ENCODE data around the gene RBBP9.
A peak's percentile ranks its signal among the peaks of the same experiment; 100 is the strongest.

RBBP9 gene

GRCh38 chr20:18496740-18497592 lies at the start of gene RBBP9:
Gene RBBP9, minus strand, starts transcription at chr20:18497225. Its CDS starts 58 bp downstream, at chr20:18497167.
- TF ChIP-seq, protein P1, sequence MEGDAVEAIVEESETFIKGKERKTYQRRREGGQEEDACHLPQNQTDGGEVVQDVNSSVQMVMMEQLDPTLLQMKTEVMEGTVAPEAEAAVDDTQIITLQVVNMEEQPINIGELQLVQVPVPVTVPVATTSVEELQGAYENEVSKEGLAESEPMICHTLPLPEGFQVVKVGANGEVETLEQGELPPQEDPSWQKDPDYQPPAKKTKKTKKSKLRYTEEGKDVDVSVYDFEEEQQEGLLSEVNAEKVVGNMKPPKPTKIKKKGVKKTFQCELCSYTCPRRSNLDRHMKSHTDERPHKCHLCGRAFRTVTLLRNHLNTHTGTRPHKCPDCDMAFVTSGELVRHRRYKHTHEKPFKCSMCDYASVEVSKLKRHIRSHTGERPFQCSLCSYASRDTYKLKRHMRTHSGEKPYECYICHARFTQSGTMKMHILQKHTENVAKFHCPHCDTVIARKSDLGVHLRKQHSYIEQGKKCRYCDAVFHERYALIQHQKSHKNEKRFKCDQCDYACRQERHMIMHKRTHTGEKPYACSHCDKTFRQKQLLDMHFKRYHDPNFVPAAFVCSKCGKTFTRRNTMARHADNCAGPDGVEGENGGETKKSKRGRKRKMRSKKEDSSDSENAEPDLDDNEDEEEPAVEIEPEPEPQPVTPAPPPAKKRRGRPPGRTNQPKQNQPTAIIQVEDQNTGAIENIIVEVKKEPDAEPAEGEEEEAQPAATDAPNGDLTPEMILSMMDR (IDR thresholded peaks at IDR 0.05; ENCODE audit: low read depth, low read length) = no peak
- in situ Hi-C loops (cut with HindIII; ENCODE audit: low sequenced_read_pairs) = no loop called here
- H3K4me3 ChIP-seq (ENCODE audit: low read depth, low read length) = peak within 1 kb of the TSS; percentile 93
- DNase-seq (ENCODE audit: low read depth, low spot score) = peak; percentile 84

DNA sequence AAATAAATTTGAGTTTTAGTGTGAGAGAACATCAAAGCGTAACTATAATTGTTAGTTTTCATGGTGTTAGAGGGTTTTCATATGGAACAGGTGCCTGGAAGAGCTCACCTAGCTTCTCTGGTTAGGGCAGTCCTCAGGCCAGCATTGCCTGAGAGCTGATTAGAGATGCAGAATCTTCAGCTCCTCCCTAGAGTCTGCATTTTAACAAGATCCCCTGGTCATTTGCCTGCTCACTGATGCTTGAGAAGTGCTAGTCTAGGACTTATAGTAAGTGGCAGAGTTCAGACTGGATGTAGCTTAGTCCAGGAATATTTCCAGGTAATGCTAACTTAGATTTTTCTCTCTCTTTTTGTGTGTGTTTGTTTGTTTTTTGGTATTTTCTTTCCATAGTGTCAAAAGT lies 48.5 kb upstream of the RBBP9 start:
- in situ Hi-C loops (cut with HindIII; ENCODE audit: low sequenced_read_pairs) = no loop called here
- H3K4me3 ChIP-seq (ENCODE audit: low read depth, low read length) = no peak overlapping the region
- no peak for DNase-seq (ENCODE audit: low read depth, low spot score)
- TF ChIP-seq, protein P1 (IDR thresholded peaks at IDR 0.05; ENCODE audit: low read depth, low read length) = no peak

DNA sequence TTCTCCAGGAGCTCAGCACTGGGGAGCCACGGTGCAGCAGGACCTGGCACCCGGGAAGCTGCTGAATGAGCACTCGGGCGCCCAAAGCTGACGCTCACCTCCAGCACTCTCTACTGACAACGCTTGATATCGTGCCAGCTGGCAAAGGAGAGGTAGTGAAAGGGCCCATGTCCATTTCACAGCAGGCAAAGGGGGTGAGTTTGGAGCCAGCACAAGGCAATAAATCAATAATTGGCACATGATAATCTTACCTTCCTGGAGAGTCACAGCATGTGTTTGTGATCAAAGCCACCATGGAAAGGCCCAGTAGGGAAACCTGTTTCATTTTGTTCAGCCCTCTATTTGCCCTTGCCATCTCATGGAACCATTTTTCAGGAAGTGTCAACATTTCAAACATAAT lies 46.9 kb upstream of the RBBP9 start:
- in situ Hi-C loops (cut with HindIII; ENCODE audit: low sequenced_read_pairs) = no loop called here
- no peak overlapping the region for H3K4me3 ChIP-seq (ENCODE audit: low read depth, low read length)
- TF ChIP-seq, protein P1 (IDR thresholded peaks at IDR 0.05; ENCODE audit: low read depth, low read length) = no peak
- no peak for DNase-seq (ENCODE audit: low read depth, low spot score)

DNA sequence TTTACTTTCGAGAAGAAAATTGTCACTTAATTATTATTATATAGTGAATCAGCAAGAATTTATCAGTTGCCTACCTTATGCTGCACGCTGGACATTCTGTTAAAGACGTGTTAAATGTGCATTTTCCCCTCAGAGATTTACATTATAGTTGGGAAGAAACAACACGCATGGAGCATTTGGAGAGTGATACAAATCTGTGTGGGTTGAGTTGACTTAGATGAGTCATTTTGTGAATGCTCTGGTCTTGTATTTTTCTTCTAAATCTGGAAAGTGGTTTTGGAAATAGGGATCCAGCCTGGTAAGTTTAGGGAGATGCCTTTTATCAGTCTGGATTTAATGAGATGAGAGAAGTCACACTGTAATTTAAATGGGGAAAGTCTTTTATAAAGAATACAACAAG lies 46.2 kb upstream of the RBBP9 start:
- DNase-seq (ENCODE audit: low read depth, low spot score) = no peak
- H3K4me3 ChIP-seq (ENCODE audit: low read depth, low read length) = no peak overlapping the region
- in situ Hi-C loops (cut with HindIII; ENCODE audit: low sequenced_read_pairs) = no loop called here
- TF ChIP-seq, protein P1 (IDR thresholded peaks at IDR 0.05; ENCODE audit: low read depth, low read length) = no peak

DNA sequence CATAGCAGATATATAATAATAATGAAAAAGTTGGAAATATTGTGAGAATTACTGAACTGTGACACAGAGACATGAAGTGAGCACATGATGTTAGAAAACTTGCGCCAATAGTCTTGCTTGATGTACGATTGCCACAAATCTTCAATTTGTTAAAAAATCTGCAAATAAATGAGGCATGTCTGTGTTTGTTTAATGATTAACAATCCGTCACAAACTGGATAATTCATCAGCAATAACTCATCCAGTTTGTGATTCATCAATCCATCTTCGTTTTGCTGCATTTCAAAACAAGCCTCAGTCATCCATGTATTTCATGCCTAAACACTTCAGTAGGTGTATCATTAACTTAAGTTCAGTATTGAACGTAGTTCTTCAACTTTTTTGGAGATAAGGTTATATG lies 44.7 kb upstream of the RBBP9 start:
- DNase-seq (ENCODE audit: low read depth, low spot score) = no peak
- H3K4me3 ChIP-seq (ENCODE audit: low read depth, low read length) = no peak overlapping the region
- TF ChIP-seq, protein P1 (IDR thresholded peaks at IDR 0.05; ENCODE audit: low read depth, low read length) = no peak
- in situ Hi-C loops (cut with HindIII; ENCODE audit: low sequenced_read_pairs) = no loop called here

DNA sequence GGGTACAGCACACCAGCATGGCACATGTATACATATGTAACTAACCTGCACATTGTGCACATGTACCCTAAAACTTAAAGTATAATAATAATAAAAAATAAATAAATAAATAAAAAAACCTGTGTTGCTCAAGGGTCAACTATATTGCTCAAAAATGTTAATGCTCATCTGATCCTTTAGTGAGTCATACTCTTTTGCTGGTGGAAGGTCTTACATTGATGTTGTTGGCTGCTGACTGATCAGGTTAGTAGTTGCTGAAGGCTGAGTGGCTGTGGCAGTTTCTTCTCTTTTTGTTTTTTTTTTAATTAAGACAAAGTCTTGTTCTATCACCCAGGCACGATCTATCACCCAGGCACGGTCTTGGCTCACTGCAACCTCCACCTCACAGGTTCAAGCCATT lies 40.6 kb upstream of the RBBP9 start:
- DNase-seq (ENCODE audit: low read depth, low spot score) = no peak
- TF ChIP-seq, protein P1 (IDR thresholded peaks at IDR 0.05; ENCODE audit: low read depth, low read length) = no peak
- H3K4me3 ChIP-seq (ENCODE audit: low read depth, low read length) = no peak overlapping the region
- in situ Hi-C loops (cut with HindIII; ENCODE audit: low sequenced_read_pairs) = no loop called here

Data from astrocyte of the spinal cord (primary cell).